Activated CD8-positive, alpha-beta memory T cell treated with anti-CD3 and anti-CD28 coated beads, Interleukin-2, amount 50 U/mL, for 1 hour (primary cell): ENCODE results near the gene PLK3.
"Not testable (repeated sequence)": the region's sequence is repeated elsewhere in the genome, so short reads cannot be mapped to it uniquely, and the experiment has no call there.

Experiments used
- DNase-seq: peaks from one replicate; pipeline ENCODE4 v3.0.0-alpha.2; 2020; ENCODE audit errors: extremely low read depth

The PLK3 gene

DNA sequence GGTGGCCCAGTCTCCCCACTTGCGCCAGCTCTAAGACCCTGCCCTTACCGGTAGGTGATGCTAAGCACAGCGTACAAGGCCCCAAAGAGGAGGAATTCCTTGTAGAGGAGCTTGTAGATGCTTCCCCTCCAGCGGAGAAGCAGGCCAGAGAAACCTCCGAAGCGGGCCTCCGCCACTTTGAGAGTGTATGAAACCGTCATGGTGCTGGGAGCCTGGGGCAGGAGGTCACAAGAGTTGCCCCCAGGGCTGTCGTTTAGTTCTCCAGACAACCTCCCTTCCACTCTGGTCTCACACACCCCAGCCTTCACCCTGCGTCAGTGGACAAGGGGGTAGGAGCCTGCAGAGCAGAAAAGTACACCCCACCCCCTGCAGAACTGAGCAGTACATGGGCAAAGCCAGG, 12.7 kb upstream of the PLK3 start:
- DNase-seq: no peak

DNA sequence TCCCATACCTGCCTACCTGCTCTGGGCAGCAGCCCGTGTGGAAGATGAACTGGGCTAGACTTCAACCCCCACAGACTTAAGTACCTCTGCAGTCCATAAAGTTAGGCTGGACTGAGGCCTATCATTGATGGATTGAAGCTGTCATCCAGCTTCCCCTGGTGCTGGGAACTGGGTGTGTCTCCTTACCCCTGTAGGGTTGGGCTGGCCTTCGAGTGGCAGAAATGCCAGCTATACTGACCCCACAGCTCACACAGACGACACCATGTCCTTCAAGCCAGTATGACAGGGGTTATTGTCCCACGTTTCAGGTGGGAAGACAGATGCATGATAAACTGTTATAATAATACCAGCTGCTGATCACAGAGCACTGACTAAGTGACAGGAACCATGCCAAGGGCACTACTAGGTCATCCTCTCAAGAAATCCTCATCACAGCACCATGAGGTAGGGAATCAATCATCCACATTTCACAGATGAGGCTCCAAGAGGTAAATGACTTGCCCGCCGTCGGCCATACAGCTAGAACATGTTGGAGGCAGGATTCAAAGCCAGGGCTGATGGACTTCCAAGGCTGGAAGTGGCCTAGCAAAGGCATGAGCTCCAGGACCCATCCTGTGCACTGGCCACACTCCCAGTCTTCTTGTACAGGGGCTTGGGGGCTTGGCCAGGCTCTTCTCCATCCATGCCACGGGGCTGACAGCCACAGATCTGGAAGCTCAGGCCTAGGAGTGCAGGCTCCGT, 11.9 kb upstream of the PLK3 start, which contains the start of gene BEST4:
BEST4 (minus strand) TSS at position 51 of the 741 bp plus-strand sequence. CDS start 465 bp downstream, outside the sequence.
- no peak for DNase-seq

GRCh38 chr1:44790968-44791801, 9.0 kb upstream of the PLK3 start:
- no peak for DNase-seq

GRCh38 chr1:44792736-44793502, 7.3 kb upstream of the PLK3 start:
- DNase-seq: no peak

GRCh38 chr1:44797886-44798285, 2.3 kb upstream of the PLK3 start:
- not testable (repeated sequence) for DNase-seq

GRCh38 chr1:44798481-44799365, 1.5 kb upstream of the PLK3 start:
- DNase-seq: no peak

GRCh38 chr1:44801491-44802305, 1.5 kb downstream of the PLK3 start:
- no peak for DNase-seq

GRCh38 chr1:44802306-44803061, 2.3 kb downstream of the PLK3 start:
- no peak for DNase-seq

- DNase-seq: no peak
Measured at GRCh38 chr1:44803062-44803311, 2.8 kb downstream of the PLK3 start.

DNA sequence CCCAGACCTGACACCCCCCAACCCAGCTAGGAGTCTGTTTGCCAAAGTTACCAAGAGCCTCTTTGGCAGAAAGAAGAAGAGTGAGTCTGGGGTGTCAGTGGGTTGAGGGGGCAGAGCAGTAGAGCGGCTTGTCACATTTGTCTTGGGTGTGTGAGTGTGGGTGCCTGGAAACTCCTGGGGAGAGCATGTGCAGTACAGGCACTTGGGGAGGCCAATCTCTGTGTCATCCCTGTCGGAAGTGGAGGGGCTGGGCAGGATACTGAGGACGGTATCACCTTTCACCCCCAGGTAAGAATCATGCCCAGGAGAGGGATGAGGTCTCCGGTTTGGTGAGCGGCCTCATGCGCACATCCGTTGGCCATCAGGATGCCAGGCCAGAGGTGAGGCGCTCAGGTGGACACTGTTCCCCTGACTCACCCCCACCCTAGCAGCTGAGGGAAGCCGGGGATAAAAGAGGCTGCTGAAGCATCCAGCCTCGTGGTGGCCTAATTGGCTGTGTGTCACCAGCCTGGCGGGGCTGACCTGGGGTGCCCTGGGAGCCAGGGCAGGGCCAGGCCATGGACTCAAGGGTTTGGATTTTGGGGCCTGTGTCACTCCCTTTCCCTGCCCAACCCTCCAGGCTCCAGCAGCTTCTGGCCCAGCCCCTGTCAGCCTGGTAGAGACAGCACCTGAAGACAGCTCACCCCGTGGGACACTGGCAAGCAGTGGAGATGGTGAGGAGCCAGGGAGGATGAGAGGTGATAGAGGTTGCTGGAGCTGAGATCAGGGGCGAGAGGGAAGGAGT, 3.3 kb downstream of the PLK3 start:
- no peak for DNase-seq

GRCh38 chr1:44805311-44806024, 5.3 kb downstream of the PLK3 start:
- DNase-seq: no peak

GRCh38 chr1:44806025-44806703, 6.0 kb downstream of the PLK3 start:
- DNase-seq: no peak

DNA sequence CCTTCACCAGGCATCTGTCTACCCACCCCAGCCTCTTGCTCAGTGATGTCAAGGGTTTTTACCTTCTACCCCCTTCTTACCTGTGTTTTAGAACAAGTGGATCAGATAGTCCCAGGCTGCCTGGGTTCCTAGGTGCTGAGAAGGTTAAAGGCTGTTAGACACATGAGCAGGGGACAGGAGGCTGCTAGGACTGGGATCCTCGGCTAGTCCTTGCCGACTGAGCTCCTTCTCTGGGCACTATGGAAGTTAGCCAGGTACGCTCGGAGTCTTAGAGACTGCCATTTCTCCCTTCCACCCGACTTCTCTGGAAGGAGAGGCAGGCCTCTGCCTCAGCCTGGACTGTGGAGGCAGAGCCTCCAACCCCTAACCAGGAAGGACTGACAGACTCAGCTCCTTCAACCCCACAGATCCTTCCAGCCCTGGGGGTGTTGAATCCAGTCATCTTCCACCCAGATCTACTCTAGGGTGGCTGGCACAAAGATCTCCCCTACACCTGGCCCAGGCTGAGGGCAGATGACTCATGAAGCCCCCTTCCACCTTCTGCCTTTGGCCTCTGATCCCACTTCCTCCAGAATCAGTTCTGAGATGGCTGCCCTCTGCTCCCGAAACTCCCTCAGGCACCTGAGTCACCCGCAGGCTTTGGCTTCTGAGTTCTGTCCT, 6.7 kb downstream of the PLK3 start, which contains the start of gene DYNLT4:
DYNLT4 (minus strand) TSS at position 648 of the 660 bp plus-strand sequence. CDS start 683 bp downstream, outside the sequence.
- no peak for DNase-seq

- peak; percentile 96 for DNase-seq
Measured at GRCh38 chr1:44807364-44808062, 7.3 kb downstream of the PLK3 start.

DNA sequence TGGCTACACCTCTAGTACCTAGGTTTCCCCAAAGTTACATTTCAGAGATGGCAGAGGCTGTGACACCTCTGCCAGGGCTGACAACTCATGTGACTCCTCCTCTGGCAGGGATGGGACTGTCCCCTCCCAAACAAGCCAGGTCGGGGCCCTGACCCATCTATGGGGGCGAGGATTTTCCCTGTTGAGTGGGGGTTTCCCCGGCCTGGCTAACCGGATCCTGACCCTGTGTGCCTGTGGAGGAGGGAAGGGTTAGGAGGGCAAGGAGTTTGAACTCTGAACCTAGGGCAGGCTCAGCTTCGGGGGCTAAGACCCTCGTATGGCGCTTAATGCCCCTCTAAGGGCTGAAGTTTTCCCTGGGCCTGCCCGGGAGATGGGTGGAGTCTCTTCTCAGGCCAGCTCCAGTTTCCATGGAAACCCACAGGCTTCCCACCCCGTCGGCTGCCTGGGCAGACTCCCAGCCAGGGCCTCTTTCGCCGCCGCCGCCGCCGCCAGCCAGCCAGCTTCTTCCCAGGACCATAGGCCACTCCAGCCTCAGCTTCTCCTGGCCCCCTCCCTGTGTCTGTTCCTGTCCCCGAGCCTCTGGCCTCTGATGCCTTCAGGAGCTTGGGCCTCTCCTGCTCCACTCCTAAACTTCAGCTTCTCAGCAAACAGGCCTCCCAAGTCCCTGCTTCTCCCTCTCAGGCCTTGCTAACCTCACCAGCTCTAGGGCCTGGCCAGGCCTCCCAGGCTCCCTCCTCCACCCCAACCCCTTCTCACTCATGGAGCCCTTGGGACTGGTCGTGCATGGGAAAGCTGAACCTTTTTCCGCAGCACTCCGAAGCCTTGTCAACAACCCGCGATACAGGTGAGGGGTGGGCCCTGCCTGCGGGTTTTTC, 8.1 kb downstream of the PLK3 start, which contains the start of gene BTBD19:
BTBD19 (plus strand) TSS at position 461 of the 875 bp plus-strand sequence; CDS start at position 759, 298 bp downstream.
- no peak for DNase-seq
